ENCODE results near the gene INHBA.

Gene INHBA

GRCh38 chr7:41685684-41686083 lies 17.2 kb downstream of the INHBA start:
- FAIRE-seq, result no peak

GRCh38 chr7:41682422-41682821 lies 20.5 kb downstream of the INHBA start:
- no peak for FAIRE-seq

- no peak for FAIRE-seq
Observed at GRCh38 chr7:41679566-41679965, 23.3 kb downstream of the INHBA start.

GRCh38 chr7:41674505-41675023 lies 28.3 kb downstream of the INHBA start:
- FAIRE-seq, result no peak

- FAIRE-seq, result no peak
Observed at GRCh38 chr7:41661596-41661995, 41.3 kb downstream of the INHBA start.

- no peak for FAIRE-seq
Observed at GRCh38 chr7:41659539-41659938, 43.4 kb downstream of the INHBA start.

- no peak for FAIRE-seq
Observed at GRCh38 chr7:41656366-41656765, 46.5 kb downstream of the INHBA start.

GRCh38 chr7:41655426-41655825 lies 47.5 kb downstream of the INHBA start:
- FAIRE-seq, result no peak

- FAIRE-seq, result no peak
Observed at GRCh38 chr7:41652267-41652666, 50.6 kb downstream of the INHBA start.

GRCh38 chr7:41648501-41648900 lies 54.4 kb downstream of the INHBA start:
- peak; percentile 80 for FAIRE-seq

- FAIRE-seq, result no peak
Observed at GRCh38 chr7:41643616-41644015, 59.3 kb downstream of the INHBA start.

- no peak for FAIRE-seq
Observed at GRCh38 chr7:41641665-41642014, 61.2 kb downstream of the INHBA start.

GRCh38 chr7:41641011-41641664 lies 61.8 kb downstream of the INHBA start:
- FAIRE-seq, result peak; percentile 81

GRCh38 chr7:41640487-41640886 lies 62.4 kb downstream of the INHBA start:
- no peak for FAIRE-seq

GRCh38 chr7:41637049-41637448 lies 65.8 kb downstream of the INHBA start:
- FAIRE-seq, result no peak

Measured in endometrium (tissue), 2 donors.